IPS-18c (cell line): ENCODE data around the gene MARCHF10.
"Not testable (repeated sequence)": the region's sequence is repeated elsewhere in the genome, so short reads cannot be mapped to it uniquely, and the experiment has no call there.

Experiments used
- H3K4me3 ChIP-seq: 2 replicates; pipeline ENCODE4 v1.7.0; 2013; ENCODE audit warnings: low read depth, mild to moderate bottlenecking, low read length, moderate library complexity; ENCODE audit not compliant: insufficient read depth
- H3K9me3 ChIP-seq: one replicate; pipeline ENCODE4 v1.6.1; 2013; ENCODE audit warnings: mild to moderate bottlenecking, low read length, moderate library complexity; ENCODE audit not compliant: control insufficient read depth, insufficient read depth

The MARCHF10 gene

DNA sequence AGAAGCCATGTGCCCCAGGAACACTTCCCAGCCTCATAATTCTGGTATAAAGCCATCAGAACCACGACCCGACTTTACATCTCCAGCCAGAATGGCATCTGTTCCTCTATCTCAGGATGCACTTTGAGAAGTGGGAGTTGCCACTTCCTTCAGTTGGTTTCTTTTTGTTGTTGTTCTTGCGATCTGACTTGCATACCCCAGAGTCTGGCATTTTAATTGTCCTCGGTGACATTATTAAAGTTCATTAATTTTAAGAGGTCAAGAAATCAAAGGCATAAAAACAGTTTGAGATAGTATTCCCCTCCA, 13.5 kb downstream of the MARCHF10 start:
- Histone ChIP-seq H3K9me3 (peaks cover 9% of the 10 kb centered on the region), H3K4me3 (no peak overlapping the region)

DNA sequence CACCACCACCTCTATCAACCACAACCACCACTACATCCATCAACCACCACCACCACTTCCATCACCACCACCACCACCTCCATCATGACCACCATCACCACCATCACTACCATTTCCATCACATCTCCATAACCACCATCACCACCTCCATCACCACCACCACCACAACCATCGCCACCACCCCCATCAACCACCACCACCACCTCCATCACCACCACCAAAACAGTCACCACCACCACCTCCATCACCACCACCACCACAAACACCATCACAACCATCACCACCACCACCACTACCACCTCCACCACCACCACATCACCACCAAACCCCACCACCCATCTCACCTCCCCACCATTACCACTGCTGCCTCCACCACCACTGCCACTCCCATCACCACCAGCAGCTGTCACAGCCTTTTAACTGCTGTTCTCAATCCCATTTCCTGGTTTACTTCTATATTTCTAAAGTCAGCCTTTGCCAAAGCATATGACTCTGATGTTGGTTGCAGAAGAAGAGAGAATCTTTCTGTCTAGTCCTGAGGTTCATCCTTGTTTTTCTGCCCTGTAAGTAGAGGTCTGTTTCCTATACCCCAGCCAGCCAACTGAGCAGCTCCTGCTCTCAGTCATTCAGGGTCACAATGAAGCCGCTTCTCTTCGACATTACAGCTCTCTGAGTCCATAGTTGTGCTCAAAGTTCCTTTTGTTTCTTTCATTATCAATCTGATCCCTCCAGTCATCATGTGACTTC, 14.0 kb downstream of the MARCHF10 start:
- Histone ChIP-seq H3K4me3 (no peak overlapping the region), H3K9me3 (peaks cover 9% of the 10 kb centered on the region)

DNA sequence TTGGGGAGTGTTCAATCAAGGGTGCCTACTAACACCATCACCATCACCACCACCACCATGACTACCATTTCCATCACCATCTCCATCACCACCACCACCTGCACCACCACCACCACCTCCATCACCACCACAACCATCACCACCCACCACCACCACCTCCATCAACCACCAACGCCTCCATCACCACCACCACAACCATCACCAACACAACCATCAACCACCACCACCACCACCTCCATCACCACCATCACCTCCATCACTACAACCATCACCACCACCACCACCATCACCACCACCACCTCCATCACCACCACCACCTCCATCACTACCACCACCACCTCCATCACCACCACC, 15.7 kb downstream of the MARCHF10 start:
- Histone ChIP-seq H3K4me3 (no peak overlapping the region), H3K9me3 (peaks cover 9% of the 10 kb centered on the region)

DNA sequence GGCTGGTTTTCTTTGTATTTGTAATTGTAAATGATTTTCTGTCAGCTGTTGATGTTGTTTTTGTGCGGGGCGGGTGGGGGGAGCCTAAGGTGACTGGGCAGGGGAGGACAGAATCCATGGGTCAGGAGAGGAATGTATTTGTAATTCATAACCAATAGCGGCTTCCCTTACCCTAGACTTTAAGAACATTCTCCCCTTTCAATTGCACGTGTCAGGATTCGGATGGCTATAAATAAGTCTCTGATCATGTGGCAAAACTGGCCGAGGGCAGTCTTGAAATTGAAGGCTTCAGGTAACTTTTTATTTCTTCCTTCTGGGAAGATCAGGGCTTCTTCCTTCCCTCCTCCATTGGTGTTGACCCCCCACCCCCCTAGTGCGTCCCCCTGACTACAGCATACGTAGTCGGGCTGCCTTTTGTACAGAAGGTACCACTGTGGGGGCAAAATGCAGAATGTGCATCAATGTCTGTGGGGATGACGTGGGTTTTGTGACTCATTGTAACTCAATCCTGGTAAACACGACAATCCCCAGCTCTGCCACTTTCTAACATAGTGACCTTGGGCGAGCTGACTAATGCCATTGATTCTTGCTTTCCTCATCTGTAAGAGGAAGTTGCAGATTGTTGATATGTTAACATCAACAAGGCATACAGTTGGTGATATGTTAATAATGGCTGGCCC, 16.2 kb downstream of the MARCHF10 start:
- H3K9me3 ChIP-seq, result peaks cover 9% of the 10 kb centered on the region
- no peak overlapping the region for H3K4me3 ChIP-seq

DNA sequence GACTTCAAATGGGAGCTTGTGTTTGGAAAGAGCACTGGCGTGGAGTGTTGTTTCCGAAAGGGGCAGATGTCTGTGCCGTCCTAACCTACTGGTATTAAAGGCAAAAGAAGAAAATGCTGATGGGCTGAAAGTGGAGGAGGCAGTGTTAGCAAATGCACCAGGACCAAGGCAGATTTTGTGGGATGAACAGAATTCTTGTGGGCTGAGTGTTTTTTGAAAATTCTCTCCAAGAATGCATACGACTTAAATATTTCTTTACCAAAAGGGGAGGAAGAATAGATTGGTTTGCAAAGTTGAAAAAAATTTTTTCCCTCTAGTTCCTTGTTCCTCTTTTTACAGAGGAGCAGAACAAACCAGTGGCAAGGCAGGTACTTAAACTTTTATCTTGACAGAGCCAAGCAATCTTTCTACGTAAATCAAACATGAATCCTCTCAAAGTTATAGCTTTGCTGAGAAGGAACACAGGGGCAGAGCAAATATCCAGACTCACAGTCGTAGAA, 16.8 kb downstream of the MARCHF10 start:
- H3K9me3 ChIP-seq, result peaks cover 9% of the 10 kb centered on the region
- no peak overlapping the region for H3K4me3 ChIP-seq

DNA sequence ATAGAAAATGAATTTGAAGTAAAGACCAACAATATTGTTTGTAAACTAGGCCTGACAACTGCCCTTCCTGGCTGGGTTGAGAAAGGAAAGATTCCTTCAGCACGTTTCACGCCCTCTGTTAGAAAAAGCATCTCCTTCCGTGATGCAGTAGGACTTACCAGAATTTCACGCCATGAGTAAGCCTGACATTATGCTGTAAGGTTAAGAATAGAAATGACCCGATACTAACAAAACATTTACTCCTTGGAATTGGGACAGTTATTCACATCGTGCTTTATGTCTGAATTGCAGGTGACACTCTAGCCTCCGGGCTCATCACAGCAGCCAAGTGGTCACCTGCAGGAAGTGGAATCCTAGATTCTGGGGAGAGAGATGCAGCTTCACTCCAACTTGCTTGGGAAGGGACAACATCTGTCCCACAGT, 17.5 kb downstream of the MARCHF10 start:
- Histone ChIP-seq H3K4me3 (no peak overlapping the region), H3K9me3 (peaks cover 9% of the 10 kb centered on the region)

DNA sequence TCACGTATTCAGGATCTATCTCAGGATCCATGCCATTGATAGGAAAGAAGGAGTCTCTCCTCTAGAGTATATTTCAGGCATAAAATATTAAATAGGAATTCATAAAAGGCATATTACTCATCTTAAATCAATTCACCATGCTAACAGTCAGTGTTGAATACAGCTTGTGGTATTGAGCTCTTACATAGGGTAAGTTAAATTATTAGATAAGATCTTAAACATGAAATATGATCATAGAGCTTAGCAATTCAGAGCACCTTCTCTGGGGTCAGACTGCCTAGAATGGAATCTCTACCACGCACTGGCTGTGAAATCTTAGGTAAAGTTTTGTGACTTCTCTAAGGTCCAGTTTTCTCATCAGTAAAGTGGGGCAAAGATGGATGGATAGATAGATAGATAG, 20.7 kb downstream of the MARCHF10 start:
- H3K4me3 ChIP-seq, result no peak overlapping the region
- no peaks in the 10 kb centered on the region for H3K9me3 ChIP-seq

DNA sequence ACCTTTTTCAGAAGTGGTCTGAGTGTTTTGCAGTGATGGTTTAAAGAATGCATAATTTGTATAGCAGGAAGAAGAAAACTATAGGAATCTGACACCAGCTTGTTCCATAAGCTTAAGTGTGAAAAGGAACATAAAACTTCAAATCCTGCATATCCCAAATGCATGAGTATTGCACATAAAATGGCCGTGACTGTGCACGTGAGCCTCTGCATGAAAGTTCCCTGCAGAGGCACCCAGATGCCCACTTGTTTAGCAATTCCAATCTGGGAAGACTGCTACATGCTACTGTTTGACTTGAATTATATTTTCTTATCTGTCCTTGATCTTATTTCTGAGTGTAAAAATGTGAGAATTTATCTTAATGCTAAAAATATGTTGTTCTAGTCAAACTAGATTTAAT, 21.5 kb downstream of the MARCHF10 start:
- no peak overlapping the region for H3K4me3 ChIP-seq
- H3K9me3 ChIP-seq, result no peaks in the 10 kb centered on the region

DNA sequence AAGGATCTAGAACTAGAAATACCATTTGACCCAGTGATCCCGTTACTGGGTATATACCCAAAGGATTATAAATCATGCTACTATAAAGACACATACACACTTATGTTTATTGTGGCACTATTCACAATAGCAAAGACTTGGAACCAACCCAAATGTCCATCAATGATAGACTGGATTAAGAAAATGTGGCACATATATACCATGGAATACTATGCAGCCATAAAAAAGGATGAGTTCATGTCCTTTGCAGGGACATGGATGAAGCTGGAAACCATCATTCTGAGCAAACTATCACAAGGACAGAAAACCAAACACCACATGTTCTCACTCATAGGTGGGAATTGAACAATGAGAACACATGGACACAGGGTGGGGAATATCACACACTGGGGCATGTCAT, 22.1 kb downstream of the MARCHF10 start:
- H3K9me3 ChIP-seq, result not testable (repeated sequence)

DNA sequence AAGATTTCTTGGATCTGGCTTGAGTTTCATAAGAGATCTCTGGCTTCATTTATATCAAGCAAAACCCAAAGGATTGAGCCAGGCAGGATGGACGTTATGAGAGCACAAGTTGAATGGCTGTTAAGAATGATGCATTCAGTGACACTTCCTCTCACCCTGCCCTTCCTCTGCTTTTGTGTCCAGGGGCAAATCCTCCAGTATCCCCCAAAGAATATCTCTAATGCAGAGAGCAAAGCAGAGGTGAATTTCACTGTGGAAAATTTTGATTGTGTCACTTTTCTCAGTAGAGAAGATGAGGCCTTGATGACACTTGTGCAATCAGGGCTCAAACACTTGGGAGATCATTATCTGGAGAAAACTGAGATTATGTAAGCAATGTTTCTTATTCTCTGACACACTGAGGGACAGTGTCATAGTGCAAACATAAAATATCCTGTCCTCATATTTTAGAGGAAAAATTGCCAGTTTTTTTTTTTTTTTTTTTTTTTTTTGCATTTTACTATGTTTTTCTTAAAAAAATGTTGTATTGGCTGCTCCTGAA, 25.3 kb downstream of the MARCHF10 start:
- no peaks in the 10 kb centered on the region for H3K9me3 ChIP-seq
- H3K4me3 ChIP-seq, result no peak overlapping the region

More for the DNA sequence above, 22.1 kb downstream of the MARCHF10 start:
- not testable (repeated sequence) for H3K4me3 ChIP-seq

DNA sequence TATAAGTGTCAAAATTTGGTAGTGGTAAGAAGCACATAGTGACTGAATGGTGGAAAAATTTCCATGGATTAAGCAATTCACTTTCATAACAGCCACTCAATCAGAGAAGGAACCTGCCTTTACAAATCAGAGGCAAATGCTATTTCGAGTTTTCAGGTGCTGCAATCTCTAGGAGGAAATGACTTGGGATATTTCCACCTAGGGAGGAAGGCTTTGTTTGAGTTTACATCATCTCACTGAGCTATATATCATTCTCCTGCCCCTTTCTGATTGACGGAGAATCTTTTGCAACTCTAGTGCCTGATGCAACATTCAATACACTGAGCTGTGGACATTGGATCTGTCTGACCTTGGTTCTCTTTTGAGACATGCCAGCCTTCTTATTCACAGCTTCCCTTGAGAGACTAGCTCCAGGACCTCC, 26.3 kb downstream of the MARCHF10 start:
- H3K4me3 ChIP-seq, result no peak overlapping the region
- no peaks in the 10 kb centered on the region for H3K9me3 ChIP-seq

DNA sequence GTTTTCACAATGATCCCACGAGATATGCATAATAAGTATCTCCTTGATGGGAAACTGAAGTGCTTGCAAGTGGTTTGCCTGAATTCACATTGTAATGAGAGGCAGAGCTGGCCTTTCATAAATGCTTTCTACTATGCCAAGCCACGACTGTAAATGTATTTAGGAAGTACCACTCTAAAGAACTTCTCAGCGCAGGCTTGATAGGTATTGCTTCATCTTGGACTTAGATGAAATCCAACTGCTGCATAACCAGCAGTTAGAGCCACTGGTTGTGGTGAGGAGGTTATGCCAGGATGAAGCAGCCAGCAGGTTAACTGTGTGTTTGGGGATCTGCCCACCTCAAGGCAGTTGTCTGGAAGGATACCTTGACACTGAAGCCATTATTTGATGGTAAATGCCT, 26.8 kb downstream of the MARCHF10 start:
- Histone ChIP-seq H3K9me3 (no peaks in the 10 kb centered on the region), H3K4me3 (no peak overlapping the region)

DNA sequence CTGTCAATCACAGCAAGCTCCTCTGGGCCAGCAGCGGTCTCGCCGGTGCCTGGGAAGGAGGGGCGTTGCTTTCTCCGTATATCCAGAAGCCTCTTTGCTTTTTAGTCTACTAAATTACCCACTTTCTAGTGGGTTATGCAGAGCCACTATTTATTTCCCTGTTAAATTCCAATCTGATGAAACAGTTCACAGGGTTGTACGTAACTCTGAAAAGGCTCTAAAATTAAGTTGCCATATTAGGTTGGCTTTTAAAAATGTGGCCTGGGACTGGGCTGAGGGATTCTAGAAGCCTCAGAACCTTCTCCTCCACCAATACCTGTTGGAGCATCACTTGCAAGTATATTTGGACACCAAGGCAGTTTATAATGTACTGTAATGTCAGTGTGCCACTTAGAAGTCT, 27.2 kb downstream of the MARCHF10 start:
- Histone ChIP-seq H3K9me3 (no peaks in the 10 kb centered on the region), H3K4me3 (no peak overlapping the region)

DNA sequence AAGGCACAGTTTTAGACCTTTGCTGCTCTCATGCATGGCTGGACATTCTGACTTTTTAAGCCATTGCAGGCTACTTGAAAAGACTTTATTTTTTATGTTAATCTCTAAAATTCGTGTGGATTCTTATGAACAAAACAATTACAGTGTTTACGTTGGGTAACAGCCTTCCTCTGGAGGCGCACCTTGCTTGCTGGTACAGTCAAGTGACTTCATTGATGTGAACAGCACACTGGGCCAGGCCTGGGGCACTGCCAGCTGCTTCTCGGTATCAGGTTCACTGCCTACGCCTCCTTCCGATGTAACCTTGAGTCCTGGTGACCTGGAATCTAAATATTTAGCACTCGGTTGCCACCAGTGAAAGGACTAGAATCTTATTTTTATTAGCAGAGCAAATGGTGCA, 27.8 kb downstream of the MARCHF10 start:
- H3K9me3 ChIP-seq, result no peaks in the 10 kb centered on the region
- H3K4me3 ChIP-seq, result no peak overlapping the region

DNA sequence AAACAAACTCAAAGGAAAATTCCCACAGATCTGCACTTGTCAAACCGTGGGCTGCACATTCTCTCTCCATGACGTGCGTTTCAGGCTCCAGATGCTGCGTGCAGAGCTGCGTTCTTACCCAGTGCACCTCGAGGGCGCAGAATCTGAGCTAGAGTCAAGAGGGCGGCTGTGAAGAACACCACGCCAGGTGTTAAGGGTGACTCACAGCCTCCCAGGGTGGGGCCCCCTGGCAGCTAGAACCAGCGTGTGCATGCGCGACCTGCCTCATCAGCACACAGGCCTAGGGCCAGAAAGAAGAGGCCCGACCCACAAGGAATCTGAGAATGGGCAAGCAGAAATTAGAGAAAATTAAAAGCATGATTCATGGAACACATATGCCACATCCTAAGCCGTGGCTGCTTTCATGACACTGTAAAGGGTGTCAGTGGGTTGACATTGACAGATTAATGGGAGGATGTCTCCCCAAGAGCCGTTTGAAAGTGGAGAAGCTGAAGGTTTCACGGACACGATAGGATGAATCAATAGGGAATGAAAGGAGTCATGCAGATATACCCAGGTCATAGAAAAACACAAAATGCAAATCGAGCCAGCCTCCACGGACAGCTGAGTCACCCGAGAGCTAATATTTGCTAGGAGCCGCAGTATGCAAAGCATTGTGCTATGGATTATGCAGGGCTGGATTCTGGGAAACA, 29.0 kb downstream of the MARCHF10 start:
- H3K4me3 ChIP-seq, result 0 out of 2 replicates have a peak overlapping the region, but pooled peaks have one; percentile 21

DNA sequence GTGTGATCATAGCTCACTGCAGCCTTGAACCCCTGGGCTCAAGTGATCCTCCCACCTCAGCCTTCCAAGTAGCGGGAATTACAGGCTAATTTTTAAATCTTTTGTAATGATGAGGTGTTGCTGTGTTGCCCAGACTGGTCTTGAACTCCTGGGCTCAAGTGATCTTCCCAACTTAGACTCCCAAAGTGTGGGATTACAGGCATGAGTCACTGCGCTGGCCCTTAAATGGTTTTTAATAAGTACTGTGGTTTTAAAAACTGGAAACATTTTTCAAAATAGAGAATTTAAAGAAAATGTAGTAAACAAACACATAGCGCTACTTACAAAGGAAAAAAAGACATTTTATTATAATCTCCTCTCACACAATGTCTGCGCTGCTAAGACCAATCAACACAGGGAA, 32.2 kb downstream of the MARCHF10 start:
- no peak overlapping the region for H3K4me3 ChIP-seq
- H3K9me3 ChIP-seq, result peaks cover 3% of the 10 kb centered on the region

More for the DNA sequence above, 29.0 kb downstream of the MARCHF10 start:
- peaks cover under 1% of the 10 kb centered on the region for H3K9me3 ChIP-seq

DNA sequence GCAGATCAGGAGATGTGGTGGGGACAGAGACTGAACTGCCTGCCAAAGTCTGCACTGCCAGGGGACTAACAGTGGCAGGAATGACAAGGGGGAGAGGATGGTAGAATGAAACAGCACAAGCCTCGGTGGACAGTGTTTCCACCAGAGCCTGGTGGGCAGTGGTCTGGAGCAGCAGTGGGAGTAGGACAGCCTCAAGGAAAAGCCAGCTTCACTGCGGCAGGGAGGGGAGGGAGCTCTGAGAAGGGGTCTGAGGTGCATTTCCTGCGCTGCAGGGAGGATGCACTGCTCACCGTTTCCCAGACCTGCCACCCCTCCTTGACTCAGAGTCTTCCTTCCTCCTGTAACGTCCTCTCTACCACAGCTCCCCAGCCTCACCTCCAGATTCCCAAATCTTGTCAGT, 33.8 kb downstream of the MARCHF10 start:
- Histone ChIP-seq H3K9me3 (peaks cover 3% of the 10 kb centered on the region), H3K4me3 (no peak overlapping the region)

DNA sequence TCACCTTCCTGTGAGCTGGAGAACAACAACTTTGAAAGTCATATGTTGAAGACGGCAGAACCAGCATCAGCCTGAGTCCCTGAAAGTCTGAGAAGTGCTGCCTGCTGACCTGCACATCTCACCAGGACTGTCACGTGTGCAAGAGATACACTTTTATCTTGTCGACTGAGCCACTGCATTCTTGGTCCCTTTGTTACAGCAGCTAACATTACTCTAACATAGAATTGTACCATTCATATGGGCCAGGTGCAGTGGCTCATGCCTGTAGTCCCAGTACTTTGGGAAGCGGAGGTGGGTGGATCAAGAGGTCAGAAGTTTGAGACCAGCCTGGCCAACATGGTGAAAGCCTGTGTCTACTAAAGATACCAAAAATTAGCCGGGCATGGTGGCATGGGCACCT, 40.1 kb downstream of the MARCHF10 start:
- Histone ChIP-seq H3K9me3 (no peaks in the 10 kb centered on the region), H3K4me3 (no peak overlapping the region)
